ENCODE results near the gene ANKRD55. TPM values are rescaled to one million over a fixed set of nuclear protein-coding genes. Genes with fewer than 3 reads are reported as not detected.

Gene ANKRD55
- not detected for total RNA-seq

DNA sequence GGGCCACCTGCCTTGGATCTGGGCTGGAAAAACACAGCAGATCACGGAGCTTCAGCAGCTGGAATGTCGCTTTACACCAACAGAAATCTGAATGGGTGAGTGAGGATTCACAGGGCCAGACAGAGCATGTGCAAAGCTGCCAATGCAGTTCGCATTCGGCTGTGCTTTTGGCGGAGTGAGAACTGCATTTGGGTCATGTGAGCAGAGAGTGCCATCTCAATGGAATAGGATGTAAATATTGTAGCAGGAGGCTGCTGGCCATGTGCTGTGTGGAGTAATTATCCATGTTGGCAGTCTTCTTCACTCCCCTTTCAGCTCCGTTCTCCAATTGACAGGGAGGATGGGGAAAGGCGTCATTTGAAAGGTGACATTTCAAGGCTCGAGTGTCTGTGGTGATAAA is at the start of gene ANKRD55:
TSS of gene ANKRD55 (minus strand) at position 101 of the 400 bp plus-strand sequence. CDS start 417 bp downstream, outside the sequence.
- Histone ChIP-seq H3K4me1 (ENCODE audit: control insufficient read depth in 3 of 3, insufficient read depth in 3 of 3, low read length in 3 of 3) (no peaks in the 10 kb centered on the region), H3K9me3 (ENCODE audit: control insufficient read depth in 3 of 3, low read length in 3 of 3) (no peaks in the 10 kb centered on the region), H3K4me3 (ENCODE audit: low read length in 3 of 3) (no peak within 1 kb of the TSS), H3K27me3 (ENCODE audit: control insufficient read depth in 3 of 3, insufficient read depth in 3 of 3, low read length in 3 of 3) (peaks cover 4 to 14% (median 6%) of the 10 kb centered on the region in 3 donors), H3K36me3 (ENCODE audit: control insufficient read depth in 3 of 3, insufficient read depth in 3 of 3, low read length in 3 of 3) (no peaks in the 10 kb centered on the region), H3K27ac (ENCODE audit: low read depth, low read length) (no peak within 1 kb of the TSS), H3K9ac (ENCODE audit: low read depth in 1 of 3, low read length in 3 of 3) (no peak within 1 kb of the TSS)

DNA sequence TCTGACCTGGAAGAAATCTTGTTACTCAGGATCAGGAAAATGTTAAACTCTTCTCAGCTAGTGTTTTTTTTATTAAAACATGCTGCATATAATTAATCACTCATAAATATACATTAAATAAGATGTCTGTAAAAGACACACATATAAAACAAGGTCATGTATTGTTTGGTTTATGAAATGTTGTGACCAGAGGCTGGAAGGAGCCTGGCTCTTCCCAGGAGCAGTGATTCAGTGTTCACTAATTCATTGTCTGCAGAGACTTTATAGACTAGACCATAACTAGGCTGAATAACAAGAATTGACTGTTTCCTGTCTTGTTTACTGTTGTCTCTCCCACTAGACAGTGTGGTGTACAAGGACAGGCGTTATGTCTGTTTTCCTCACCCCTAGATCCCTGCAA is 49.1 kb upstream of the ANKRD55 start:
- no peak overlapping the region for H3K4me3 ChIP-seq (ENCODE audit: low read length in 3 of 3)
- no peaks in the 10 kb centered on the region for H3K36me3 ChIP-seq (ENCODE audit: control insufficient read depth in 3 of 3, insufficient read depth in 3 of 3, low read length in 3 of 3)
- peaks cover 0 to 11% (median 4%) of the 10 kb centered on the region in 3 donors for H3K4me1 ChIP-seq (ENCODE audit: control insufficient read depth in 3 of 3, insufficient read depth in 3 of 3, low read length in 3 of 3)
- no peaks in the 10 kb centered on the region for H3K27me3 ChIP-seq (ENCODE audit: control insufficient read depth in 3 of 3, insufficient read depth in 3 of 3, low read length in 3 of 3)
- H3K27ac ChIP-seq (ENCODE audit: low read depth, low read length), result no peak overlapping the region
- H3K9me3 ChIP-seq (ENCODE audit: control insufficient read depth in 3 of 3, low read length in 3 of 3), result no peaks in the 10 kb centered on the region
- no peak overlapping the region for H3K9ac ChIP-seq (ENCODE audit: low read depth in 1 of 3, low read length in 3 of 3)

DNA sequence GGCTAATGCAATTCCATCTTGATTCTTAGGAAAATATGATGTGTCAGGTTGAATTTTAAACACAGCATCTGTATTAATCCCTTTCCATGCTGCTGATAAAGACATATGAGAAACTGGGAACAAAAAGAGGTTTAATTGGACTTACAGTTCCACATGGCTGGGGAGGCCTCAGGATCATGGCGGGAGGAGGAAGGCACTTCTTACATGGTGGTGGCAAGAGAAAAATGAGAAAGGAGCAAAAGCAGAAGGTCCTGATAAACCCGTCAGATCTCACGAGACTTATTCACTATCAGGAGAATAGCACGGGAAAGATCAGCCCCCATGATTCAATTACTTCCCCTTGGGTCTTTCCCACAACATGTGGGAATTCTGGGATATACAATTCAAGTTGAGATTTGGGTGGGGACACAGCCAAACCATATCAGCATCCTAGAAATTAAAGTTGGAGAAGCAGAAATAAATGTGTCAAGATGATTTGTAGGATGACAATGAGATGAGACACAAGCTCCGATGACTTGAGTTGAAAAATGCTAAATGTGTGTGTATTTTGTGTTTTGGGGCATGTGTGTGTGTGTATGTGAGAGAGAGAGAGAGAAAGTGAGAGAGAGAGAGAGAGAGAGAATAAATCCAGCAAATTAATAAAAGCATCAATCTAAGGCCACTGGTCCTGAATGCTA is 48.5 kb upstream of the ANKRD55 start:
- Histone ChIP-seq H3K4me1 (ENCODE audit: control insufficient read depth in 3 of 3, insufficient read depth in 3 of 3, low read length in 3 of 3) (peaks cover 0 to 11% (median 4%) of the 10 kb centered on the region in 3 donors), H3K4me3 (ENCODE audit: low read length in 3 of 3) (no peak overlapping the region), H3K27ac (ENCODE audit: low read depth, low read length) (no peak overlapping the region), H3K36me3 (ENCODE audit: control insufficient read depth in 3 of 3, insufficient read depth in 3 of 3, low read length in 3 of 3) (no peaks in the 10 kb centered on the region), H3K9me3 (ENCODE audit: control insufficient read depth in 3 of 3, low read length in 3 of 3) (no peaks in the 10 kb centered on the region), H3K27me3 (ENCODE audit: control insufficient read depth in 3 of 3, insufficient read depth in 3 of 3, low read length in 3 of 3) (no peaks in the 10 kb centered on the region), H3K9ac (ENCODE audit: low read depth in 1 of 3, low read length in 3 of 3) (no peak overlapping the region)

DNA sequence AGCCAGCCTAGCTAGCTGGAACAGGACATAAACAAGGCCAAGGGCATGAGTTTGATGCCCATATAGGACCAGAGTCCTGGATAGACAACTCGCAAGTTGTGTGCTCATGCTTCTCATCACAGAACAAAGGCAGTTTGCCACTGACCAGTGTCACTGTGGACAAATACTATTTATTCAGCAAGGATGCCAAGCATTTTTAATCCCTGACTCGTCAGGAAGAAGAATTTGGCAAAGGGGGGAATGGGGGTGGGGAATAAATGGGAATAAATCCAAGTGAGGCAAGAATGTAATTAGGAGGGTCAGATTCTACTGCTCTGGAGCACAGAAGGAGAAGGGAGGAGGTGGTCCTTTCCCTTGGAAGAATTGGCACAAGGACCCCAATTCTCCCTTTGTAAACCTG is 46.8 kb upstream of the ANKRD55 start:
- Histone ChIP-seq H3K36me3 (ENCODE audit: control insufficient read depth in 3 of 3, insufficient read depth in 3 of 3, low read length in 3 of 3) (no peaks in the 10 kb centered on the region), H3K4me3 (ENCODE audit: low read length in 3 of 3) (no peak overlapping the region), H3K27ac (ENCODE audit: low read depth, low read length) (no peak overlapping the region), H3K9ac (ENCODE audit: low read depth in 1 of 3, low read length in 3 of 3) (no peak overlapping the region), H3K27me3 (ENCODE audit: control insufficient read depth in 3 of 3, insufficient read depth in 3 of 3, low read length in 3 of 3) (no peaks in the 10 kb centered on the region), H3K4me1 (ENCODE audit: control insufficient read depth in 3 of 3, insufficient read depth in 3 of 3, low read length in 3 of 3) (peaks cover 0 to 11% (median 4%) of the 10 kb centered on the region in 3 donors), H3K9me3 (ENCODE audit: control insufficient read depth in 3 of 3, low read length in 3 of 3) (no peaks in the 10 kb centered on the region)

DNA sequence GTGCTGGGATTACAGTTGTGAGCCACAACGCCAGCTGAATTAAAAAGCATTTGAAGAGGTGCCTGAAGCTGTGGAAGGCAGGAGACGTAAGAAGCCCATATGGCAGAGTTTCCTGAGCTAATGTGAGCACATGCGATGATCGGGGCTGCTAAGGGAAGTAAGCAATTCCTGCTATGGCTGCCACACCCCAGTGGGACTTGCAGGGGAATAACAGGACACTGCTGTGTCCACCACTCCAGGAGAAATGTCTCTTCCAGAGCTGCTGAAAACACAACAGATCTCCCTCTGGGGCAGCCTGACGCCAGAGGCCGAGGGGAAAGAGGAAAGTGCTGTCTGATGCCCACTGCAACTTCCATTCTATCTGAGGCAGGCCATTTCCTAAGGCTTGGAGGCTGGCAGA is 46.2 kb upstream of the ANKRD55 start:
- Histone ChIP-seq H3K9ac (ENCODE audit: low read depth in 1 of 3, low read length in 3 of 3) (no peak overlapping the region), H3K4me1 (ENCODE audit: control insufficient read depth in 3 of 3, insufficient read depth in 3 of 3, low read length in 3 of 3) (peaks cover 0 to 11% (median 4%) of the 10 kb centered on the region in 3 donors), H3K4me3 (ENCODE audit: low read length in 3 of 3) (no peak overlapping the region), H3K27ac (ENCODE audit: low read depth, low read length) (no peak overlapping the region), H3K36me3 (ENCODE audit: control insufficient read depth in 3 of 3, insufficient read depth in 3 of 3, low read length in 3 of 3) (no peaks in the 10 kb centered on the region), H3K27me3 (ENCODE audit: control insufficient read depth in 3 of 3, insufficient read depth in 3 of 3, low read length in 3 of 3) (no peaks in the 10 kb centered on the region), H3K9me3 (ENCODE audit: control insufficient read depth in 3 of 3, low read length in 3 of 3) (no peaks in the 10 kb centered on the region)

DNA sequence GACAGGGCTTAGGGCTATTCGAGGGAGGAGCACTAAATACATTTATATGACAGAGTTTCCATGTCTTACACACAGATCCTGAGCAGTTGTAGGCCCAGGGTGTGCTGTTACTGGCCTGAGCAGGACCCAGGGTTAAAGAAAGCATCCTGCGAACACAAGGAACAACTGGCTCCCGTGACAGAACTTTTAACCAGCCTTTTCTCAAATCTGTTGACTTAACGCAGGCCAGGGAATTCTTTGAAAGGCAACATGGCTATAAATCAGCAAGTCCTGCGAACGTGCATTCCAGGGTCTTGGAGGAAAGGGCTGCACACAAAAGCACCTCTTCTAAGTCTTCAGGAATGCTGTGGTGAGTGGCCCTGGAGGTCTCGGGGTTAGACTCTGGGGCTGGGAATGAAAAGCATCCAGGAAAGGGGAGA is 45.2 kb upstream of the ANKRD55 start:
- Histone ChIP-seq H3K9ac (ENCODE audit: low read depth in 1 of 3, low read length in 3 of 3) (no peak overlapping the region), H3K27me3 (ENCODE audit: control insufficient read depth in 3 of 3, insufficient read depth in 3 of 3, low read length in 3 of 3) (no peaks in the 10 kb centered on the region), H3K27ac (ENCODE audit: low read depth, low read length) (no peak overlapping the region), H3K9me3 (ENCODE audit: control insufficient read depth in 3 of 3, low read length in 3 of 3) (no peaks in the 10 kb centered on the region), H3K4me1 (ENCODE audit: control insufficient read depth in 3 of 3, insufficient read depth in 3 of 3, low read length in 3 of 3) (peaks cover 0 to 11% (median 4%) of the 10 kb centered on the region in 3 donors), H3K4me3 (ENCODE audit: low read length in 3 of 3) (no peak overlapping the region), H3K36me3 (ENCODE audit: control insufficient read depth in 3 of 3, insufficient read depth in 3 of 3, low read length in 3 of 3) (no peaks in the 10 kb centered on the region)

DNA sequence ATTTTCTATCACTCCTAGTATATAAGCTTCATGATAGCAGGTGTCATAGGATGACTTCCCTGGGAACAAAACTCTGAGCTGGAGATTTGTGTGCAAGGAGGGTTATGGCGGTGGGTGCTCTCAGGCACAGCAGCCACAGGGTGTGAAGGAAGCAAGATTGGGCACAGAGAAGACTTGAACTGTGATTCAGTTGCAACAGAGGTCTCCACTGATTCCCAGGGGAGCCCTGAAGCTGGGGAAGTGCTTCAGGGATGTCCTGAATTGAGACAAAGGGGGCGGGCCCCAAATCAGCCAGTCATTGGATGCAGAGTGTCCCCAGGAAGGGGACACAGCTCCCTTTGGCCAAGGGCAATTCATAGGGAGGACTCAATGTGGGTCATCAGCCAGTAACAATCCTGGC is 44.4 kb upstream of the ANKRD55 start:
- H3K9me3 ChIP-seq (ENCODE audit: control insufficient read depth in 3 of 3, low read length in 3 of 3), result no peaks in the 10 kb centered on the region
- no peak overlapping the region for H3K4me3 ChIP-seq (ENCODE audit: low read length in 3 of 3)
- H3K4me1 ChIP-seq (ENCODE audit: control insufficient read depth in 3 of 3, insufficient read depth in 3 of 3, low read length in 3 of 3), result peaks cover 0 to 11% (median 4%) of the 10 kb centered on the region in 3 donors
- H3K27me3 ChIP-seq (ENCODE audit: control insufficient read depth in 3 of 3, insufficient read depth in 3 of 3, low read length in 3 of 3), result no peaks in the 10 kb centered on the region
- no peaks in the 10 kb centered on the region for H3K36me3 ChIP-seq (ENCODE audit: control insufficient read depth in 3 of 3, insufficient read depth in 3 of 3, low read length in 3 of 3)
- H3K27ac ChIP-seq (ENCODE audit: low read depth, low read length), result no peak overlapping the region
- H3K9ac ChIP-seq (ENCODE audit: low read depth in 1 of 3, low read length in 3 of 3), result no peak overlapping the region

DNA sequence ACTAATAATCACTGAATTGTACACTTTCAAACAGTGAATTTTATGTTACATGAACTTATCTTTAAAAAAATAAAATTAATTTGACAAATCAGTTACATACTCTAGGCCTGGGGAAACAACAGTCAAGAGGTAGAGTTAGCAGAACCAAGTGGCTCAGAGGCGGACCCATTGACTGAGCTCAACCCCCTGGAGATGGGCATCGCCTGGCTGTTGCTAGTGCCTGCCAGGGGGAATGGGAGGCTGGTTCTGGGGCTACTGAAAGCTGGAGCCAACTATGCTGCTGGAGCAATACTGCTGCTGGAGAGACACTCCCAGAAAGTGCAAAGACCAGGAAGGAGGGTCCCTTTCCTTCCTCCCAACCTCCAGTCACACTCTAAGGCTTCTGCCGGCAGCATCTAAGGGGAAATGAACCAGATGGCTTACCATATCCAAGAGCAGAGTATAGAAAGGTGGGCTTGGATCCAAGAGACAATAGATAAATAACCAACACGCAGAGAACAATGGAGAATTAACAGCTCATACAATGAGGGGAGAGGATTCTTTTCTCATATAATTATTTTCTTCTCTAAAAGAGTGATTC is 40.3 kb upstream of the ANKRD55 start:
- Histone ChIP-seq H3K4me3 (ENCODE audit: low read length in 3 of 3) (no peak overlapping the region), H3K9me3 (ENCODE audit: control insufficient read depth in 3 of 3, low read length in 3 of 3) (no peaks in the 10 kb centered on the region), H3K27me3 (ENCODE audit: control insufficient read depth in 3 of 3, insufficient read depth in 3 of 3, low read length in 3 of 3) (no peaks in the 10 kb centered on the region), H3K27ac (ENCODE audit: low read depth, low read length) (no peak overlapping the region), H3K36me3 (ENCODE audit: control insufficient read depth in 3 of 3, insufficient read depth in 3 of 3, low read length in 3 of 3) (no peaks in the 10 kb centered on the region), H3K9ac (ENCODE audit: low read depth in 1 of 3, low read length in 3 of 3) (no peak overlapping the region), H3K4me1 (ENCODE audit: control insufficient read depth in 3 of 3, insufficient read depth in 3 of 3, low read length in 3 of 3) (peaks cover 0 to 6% (median 0%) of the 10 kb centered on the region in 3 donors)

DNA sequence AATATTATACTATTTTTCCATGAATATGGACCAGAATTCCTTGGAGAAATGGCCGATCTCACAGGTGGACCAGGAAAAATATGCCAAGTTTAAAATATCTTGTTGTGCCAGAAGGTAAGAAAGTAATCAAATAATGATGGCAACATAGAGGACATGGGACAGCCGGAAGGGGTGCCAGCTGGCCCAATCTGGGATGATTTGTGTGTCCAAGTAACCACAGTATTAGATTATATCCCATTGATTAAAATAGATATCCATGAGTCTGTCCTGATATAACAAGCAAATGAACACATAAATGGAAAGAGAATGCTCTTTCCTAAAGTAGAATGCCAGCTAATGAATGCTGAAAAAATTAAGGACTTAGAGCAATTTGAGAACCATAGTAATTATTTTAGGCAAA is 39.6 kb upstream of the ANKRD55 start:
- H3K27ac ChIP-seq (ENCODE audit: low read depth, low read length), result no peak overlapping the region
- no peak overlapping the region for H3K4me3 ChIP-seq (ENCODE audit: low read length in 3 of 3)
- H3K27me3 ChIP-seq (ENCODE audit: control insufficient read depth in 3 of 3, insufficient read depth in 3 of 3, low read length in 3 of 3), result no peaks in the 10 kb centered on the region
- H3K4me1 ChIP-seq (ENCODE audit: control insufficient read depth in 3 of 3, insufficient read depth in 3 of 3, low read length in 3 of 3), result peaks cover 0 to 2% (median 0%) of the 10 kb centered on the region in 3 donors
- no peaks in the 10 kb centered on the region for H3K9me3 ChIP-seq (ENCODE audit: control insufficient read depth in 3 of 3, low read length in 3 of 3)
- H3K9ac ChIP-seq (ENCODE audit: low read depth in 1 of 3, low read length in 3 of 3), result no peak overlapping the region
- H3K36me3 ChIP-seq (ENCODE audit: control insufficient read depth in 3 of 3, insufficient read depth in 3 of 3, low read length in 3 of 3), result no peaks in the 10 kb centered on the region

DNA sequence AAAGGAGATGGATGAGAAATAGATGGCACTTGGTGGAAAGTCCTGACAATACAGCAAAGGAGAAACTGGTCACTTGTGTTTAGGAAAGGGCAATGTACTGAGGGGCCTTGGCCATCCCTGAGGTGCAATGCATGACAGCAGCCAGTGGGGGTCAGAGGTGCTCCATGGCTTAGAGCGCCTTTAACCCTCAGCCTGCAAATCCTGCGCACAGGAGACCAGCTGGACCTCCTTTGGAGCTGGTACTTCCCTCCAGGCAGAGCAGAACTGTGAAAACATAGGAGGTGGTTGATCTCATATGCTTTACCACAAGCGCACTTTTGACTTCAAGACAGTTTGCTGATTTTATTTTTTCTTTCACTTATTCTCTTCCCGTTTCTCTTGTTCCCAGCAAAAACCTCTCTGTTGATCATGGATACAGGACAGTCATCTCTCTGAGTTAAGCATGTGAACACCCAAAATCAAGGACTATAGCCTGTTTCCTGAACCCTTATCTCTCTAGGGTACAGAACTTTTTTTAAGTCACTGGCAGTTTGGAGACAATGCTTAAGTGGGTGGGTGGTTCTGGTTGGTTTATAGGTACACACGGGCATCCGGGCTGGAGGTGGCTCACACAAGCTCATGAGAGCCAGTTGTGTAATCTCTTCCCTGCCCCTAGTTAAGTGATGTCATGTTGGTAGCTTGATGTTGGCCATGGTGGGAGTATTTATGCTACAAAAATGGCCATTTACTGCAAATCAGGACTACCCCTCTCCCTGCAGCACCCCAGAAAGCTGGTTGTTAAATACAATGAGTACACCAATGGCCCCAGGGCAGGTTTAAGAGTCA is 37.6 kb upstream of the ANKRD55 start:
- Histone ChIP-seq H3K9me3 (ENCODE audit: control insufficient read depth in 3 of 3, low read length in 3 of 3) (no peaks in the 10 kb centered on the region), H3K27me3 (ENCODE audit: control insufficient read depth in 3 of 3, insufficient read depth in 3 of 3, low read length in 3 of 3) (no peaks in the 10 kb centered on the region), H3K4me1 (ENCODE audit: control insufficient read depth in 3 of 3, insufficient read depth in 3 of 3, low read length in 3 of 3) (peaks cover 0 to 2% (median 0%) of the 10 kb centered on the region in 3 donors), H3K27ac (ENCODE audit: low read depth, low read length) (no peak overlapping the region), H3K36me3 (ENCODE audit: control insufficient read depth in 3 of 3, insufficient read depth in 3 of 3, low read length in 3 of 3) (no peaks in the 10 kb centered on the region), H3K4me3 (ENCODE audit: low read length in 3 of 3) (no peak overlapping the region), H3K9ac (ENCODE audit: low read depth in 1 of 3, low read length in 3 of 3) (no peak overlapping the region)
